Stimulated activated CD4-positive, alpha-beta T cell treated with anti-CD3 and anti-CD28 coated beads, Interleukin-1b, Interleukin-23, amount 100 ng/mL, for 24 hours (primary cell): Measurements from ENCODE around the gene ZNF608.

Experiments used
- DNase-seq, 4 experiments: peaks; one replicate each; pipeline ENCODE4 v3.0.0-alpha.2; 2020; ENCODE audit warnings: low read depth in 4 of 4, low spot score in 1 of 4

Gene ZNF608

DNA sequence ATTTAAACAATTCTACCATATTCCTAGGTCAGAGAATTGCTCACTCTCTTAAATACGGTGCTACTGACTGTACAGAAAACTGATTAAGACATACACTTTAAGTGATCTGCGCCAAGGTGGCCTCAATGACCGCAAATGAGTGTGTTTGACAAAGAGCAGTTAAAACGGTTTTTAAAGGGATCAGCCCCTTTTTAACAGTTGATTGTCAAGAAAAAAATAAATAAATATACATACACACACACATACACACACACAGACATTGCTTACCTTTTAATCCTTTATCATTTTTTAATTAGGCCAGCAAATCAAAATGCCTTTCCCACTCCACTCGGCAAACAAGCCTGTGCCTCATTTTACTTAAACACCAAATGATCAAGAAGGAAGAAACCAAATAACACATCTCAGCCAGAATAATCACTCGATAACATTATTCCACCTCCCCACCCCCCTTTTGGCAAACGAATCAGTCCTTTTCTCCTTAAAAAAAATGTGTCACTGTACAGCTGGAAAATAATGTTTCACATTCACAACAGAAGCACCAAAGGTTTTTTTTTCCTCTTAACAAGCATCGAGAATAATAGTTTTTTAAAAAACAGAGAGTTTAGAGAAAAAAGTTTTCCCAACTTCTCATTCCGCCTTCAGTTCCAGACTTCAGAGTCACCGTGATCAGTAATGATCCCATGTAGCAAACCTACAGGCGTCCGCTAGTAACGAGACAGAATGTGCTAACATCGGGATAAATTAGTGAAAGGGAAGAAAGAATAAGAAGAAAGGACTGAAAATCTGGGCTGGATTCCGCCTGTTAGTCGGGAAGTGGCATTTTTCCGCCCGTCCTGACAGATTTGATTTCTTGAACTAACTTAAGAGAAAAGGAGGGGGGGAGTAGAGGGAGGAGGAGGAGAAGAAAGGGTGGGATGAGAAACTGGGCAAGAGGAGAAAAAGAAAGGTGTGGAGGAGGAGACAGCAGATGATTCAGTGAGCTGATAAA, at the start of gene ZNF608:
ZNF608 (minus strand) TSS at position 712 of the 988 bp plus-strand sequence. CDS start 1,650 bp downstream, outside the sequence.
- DNase-seq = no peak

DNA sequence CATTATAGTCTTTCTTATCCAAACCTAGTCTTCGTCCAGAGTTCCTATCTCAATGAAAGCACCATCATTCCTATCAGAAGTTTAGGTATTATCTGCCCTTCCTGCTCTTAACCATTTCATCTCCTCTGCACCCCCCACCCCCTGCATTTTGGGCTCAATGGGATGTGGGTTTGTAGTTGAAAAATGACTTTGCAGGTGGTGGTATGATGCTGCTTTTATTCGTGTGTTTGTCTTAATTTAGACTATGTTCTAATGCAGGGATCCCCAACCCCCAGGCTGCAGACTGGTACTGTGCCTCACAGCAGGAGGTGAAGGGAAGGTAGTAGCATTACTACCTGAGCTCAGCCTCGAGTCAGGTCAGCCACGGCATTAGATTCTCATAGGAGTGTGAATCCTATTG, 49.4 kb upstream of the ZNF608 start:
- no peak for DNase-seq

DNA sequence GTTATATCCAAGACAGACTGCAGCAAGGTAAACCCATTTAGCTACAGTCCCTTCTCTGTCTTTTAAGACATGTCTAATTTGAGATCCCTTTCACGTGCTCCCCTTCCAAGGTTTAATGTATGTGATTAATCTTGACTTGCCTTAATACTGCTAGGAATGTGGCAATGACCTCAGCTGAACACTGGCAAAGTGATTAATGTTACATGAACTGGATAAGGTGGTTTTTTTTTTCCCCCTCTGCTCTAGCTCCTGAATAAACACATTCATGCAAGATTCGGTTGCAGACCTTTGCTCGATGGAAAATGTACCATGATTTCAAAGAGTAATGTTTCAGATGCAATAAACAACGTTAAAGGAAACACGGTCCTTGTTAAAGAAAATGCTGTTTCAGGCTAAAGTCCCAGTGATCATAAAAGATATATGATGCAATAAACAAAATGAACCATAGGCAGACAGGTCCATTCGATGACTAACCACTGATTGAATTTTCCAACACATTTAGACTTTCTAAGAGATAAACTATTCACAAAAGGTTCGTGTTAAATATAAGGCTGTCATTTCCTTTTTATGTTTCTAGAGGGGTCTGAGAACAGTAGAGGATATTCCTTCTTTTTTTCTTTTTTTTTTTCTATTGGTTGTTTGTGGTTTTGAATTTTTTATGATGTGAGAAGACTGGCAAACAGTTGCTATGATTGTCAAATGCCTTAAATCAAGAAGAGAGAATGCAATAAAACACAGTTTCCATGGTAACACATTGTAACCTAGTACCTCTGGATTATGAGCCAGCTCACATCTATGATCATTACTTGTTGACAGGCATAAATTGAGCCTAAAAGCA, 44.7 kb upstream of the ZNF608 start:
- DNase-seq = no peak

- DNase-seq = no peak
Observed at GRCh38 chr5:124790301-124790894, 44.0 kb upstream of the ZNF608 start.

GRCh38 chr5:124789104-124789605, 42.7 kb upstream of the ZNF608 start:
- DNase-seq = no peak

GRCh38 chr5:124783794-124784193, 37.4 kb upstream of the ZNF608 start:
- no peak for DNase-seq

GRCh38 chr5:124783285-124783684, 36.8 kb upstream of the ZNF608 start:
- no peak for DNase-seq

GRCh38 chr5:124782262-124782661, 35.8 kb upstream of the ZNF608 start:
- no peak for DNase-seq

- DNase-seq = no peak
Observed at GRCh38 chr5:124780011-124780410, 33.6 kb upstream of the ZNF608 start.

DNA sequence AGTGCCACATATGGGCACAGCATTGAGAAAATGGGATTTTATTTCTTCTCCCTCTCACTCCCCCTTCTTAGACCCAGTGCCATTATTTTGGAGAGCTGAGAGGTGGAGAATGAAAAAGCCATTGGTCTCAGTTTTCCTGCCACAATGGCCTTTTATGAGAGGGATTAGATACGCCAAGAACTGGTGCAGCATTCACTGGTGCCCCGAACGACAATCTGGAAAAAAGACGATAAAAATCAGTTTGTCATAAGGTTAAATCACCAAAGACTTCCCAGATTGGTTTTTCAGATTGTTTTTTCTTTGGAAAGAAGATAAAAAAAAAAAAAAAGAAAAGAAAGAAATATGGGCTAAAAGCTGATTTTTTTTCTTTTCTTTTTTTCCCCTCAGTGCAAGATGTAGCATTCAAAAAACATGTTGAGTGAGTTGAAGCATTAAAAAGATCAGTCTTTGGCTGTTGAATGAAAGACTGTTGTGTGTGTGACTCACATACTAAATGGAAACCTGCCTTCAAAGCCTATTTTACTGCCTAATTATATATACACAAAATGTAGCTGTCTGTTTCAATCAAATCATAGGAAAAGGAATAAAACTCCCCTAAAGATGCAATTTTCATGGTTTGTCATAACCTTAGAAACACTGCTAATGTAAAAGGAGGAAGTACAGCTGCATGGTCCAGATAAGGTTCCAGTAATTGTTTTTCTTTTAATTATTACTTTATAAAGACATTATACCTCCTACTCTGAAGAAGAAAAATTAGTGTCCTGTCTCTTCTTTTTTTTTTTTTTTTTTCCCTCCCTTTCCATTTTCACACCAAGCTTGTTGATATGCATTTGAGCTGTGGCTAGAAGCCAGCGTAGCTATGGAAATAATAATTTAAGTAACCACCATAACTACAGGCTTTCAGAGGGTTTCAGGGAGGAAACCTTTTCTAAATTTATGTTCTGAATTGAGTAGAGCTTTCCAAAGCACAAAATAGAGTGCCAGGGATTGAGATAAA, 27.2 kb upstream of the ZNF608 start:
- no peak for DNase-seq

DNA sequence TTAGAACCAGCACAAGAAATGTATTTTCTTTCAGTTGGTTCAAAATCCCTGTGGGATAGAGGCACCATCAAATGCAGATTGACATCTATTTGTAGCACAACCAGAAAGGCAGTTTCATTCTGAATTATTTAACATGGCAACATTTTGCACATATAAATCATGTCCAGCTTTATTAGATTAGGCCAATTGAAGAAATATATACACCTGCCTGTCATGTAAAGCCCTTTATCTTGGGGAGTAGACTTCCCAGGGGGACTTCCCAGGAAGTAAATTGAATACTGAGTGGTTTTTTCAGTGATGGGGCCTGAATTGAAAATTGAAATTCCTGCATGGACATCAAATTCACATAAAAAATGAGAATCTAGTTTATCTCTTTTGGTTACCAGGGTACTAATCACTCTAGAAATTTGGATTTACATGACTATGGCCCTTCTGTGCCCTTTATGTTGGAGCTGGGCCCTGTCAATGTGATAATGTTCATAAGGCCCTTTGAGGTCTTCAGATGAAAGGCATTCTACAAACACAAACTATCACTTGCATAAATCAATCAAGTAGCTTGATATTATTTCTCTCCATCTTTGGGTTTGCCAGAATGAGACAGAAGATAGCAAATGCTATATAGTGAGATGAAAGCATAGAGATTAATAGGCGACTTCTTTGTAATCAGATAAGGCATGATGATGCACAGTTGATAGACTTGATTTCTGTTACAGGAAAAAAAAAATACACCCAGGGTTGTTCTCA, 26.2 kb upstream of the ZNF608 start:
- DNase-seq = no peak

DNA sequence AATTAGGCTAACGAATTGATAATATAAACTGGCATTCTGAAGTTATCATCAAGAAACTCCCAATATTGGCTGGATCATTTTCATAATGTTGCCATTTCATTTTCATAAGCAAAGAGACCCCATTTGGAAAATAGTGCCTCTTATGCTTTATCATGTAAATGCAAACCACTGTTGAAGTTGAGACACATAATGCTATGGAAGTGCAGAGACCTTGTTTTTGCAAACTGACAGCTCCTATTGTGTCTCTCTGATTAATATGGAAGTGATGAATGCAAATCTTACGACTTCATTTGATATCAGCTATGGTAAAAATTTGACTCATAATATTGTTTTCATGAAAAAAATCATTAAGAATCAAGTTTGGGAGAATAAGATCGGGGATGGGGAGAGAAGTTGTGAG, 25.3 kb upstream of the ZNF608 start:
- DNase-seq = no peak

DNA sequence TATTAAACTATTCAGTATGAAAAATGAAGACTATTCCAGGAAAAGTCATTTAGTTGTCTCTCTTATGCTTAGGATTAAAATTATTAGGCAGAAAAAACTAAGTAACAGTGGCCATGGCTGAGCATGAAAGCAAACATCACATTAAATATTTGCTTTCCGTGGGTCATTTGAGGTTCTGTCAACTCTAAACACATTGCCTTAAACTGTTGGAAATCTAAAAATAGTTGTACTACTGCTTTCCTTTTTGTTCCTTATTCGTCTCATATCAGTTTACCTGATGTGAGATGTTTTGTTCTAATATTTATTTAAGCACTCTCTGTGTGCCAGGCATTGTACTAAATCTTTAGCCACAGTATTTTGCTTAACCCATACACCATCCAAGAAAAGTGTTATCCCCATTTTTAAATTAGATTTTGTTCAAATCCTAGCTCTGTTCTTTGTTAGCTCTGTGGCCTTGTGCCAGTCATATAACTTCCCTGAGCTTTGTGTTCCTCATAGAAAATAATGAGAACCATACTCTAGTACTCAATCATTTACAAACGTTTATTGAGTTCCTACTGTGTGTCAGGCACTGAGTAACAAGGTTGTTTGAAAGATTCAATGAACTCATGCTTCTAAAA, 18.7 kb upstream of the ZNF608 start:
- no peak for DNase-seq

GRCh38 chr5:124764585-124764984, 18.1 kb upstream of the ZNF608 start:
- DNase-seq = no peak

- no peak for DNase-seq
Observed at GRCh38 chr5:124761010-124761409, 14.6 kb upstream of the ZNF608 start.

DNA sequence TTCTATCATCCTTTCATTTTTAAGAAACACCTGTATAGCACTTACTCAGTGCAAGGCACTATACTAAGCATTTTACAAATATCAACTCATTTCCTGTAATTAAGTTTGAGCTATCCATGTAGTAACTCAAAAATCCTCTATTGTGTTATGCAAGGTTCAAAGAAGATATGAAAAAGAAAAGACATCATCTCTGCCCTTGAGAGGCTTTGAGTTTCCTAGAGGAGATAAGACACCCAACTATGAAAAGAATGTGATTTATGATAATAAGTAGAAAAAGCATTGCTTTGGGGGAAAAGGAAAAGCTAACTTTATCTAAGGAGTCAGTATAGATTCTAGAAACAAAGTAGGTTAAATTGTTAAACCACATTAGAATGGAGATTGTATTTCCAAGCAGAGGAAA, 14.2 kb upstream of the ZNF608 start:
- DNase-seq = no peak

DNA sequence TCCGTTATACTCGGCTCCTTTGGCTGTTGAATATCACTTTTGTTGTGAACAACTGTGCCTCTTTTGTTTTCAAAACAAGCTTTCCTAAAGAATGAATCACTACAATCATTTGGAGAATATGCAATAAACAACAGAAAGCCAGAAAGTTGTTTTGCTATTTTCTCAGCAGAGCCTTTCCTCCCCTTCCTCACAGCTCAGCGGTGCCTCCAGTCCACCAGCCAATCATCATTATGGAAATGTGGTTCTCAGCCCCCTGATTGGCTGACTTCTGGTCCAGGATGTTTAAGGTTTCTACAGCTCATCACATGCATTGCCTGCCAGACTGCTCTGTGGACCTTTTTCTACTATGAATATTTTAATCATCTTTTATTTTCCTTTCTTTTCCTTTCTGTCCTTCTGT, 9.1 kb upstream of the ZNF608 start:
- no peak for DNase-seq

DNA sequence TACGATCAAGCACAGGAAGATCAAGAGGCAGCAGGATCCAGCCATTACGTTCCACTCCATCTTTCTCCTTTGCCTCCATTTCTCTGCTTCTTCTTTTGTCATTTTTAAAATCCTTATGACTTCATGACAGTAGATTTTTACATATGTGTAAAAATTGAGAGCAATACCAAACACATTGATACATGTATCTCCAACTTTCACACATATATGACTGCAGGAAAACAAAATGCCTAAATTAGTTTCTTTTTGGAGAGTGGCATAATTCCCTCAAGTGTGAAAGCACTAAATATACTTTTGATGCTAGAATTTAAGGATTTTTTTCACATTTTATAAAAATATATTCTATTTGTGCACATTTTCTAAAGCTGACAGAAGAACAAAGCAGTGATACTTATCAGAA, 8.6 kb upstream of the ZNF608 start:
- no peak for DNase-seq
